GM19328 (cell line): ENCODE results near the gene ZNF25.
"Not testable (repeated sequence)": the region's sequence is repeated elsewhere in the genome, so short reads cannot be mapped to it uniquely, and the experiment has no call there.

Experiments used
- ATAC-seq: cut with Tn5 transposase; IDR thresholded peaks from one replicate; pipeline ENCODE4 v1.9.1; 2021; ENCODE audit warnings: mild to moderate bottlenecking, moderate library complexity; ENCODE audit not compliant: unreplicated experiment

Gene ZNF25

GRCh38 chr10:37948210-37948609 lies 28.2 kb downstream of the ZNF25 start:
- no peak for ATAC-seq

GRCh38 chr10:37947526-37947925 lies 28.9 kb downstream of the ZNF25 start:
- ATAC-seq, result no peak

- no peak for ATAC-seq
Observed at GRCh38 chr10:37937864-37938263, 38.6 kb downstream of the ZNF25 start.

GRCh38 chr10:37934791-37935190 lies 41.7 kb downstream of the ZNF25 start:
- no peak for ATAC-seq

- no peak for ATAC-seq
Observed at GRCh38 chr10:37930423-37930822, 46.0 kb downstream of the ZNF25 start.

- ATAC-seq, result not testable (repeated sequence)
Observed at GRCh38 chr10:37908165-37908564, 68.3 kb downstream of the ZNF25 start.

- ATAC-seq, result no peak
Observed at GRCh38 chr10:37906382-37906781, 70.1 kb downstream of the ZNF25 start.
